DND-41 (cell line): ENCODE data around the gene ARHGAP26.
A peak's percentile ranks its signal among the peaks of the same experiment; 100 is the strongest.

ENCODE experiments used
- EZH2 ChIP-seq: IDR thresholded peaks from 3 replicates; pipeline ENCODE4 v1.6.1; 2012; ENCODE audit warnings: borderline replicate concordance, low read depth, mild to moderate bottlenecking, moderate library complexity, low read length, inconsistent platforms; ENCODE audit not compliant: severe bottlenecking
- TF ChIP-seq, protein P1 (sequence below): IDR thresholded peaks from 2 replicates; pipeline ENCODE4 v1.5.1; 2012; ENCODE audit warnings: borderline replicate concordance, low read length, moderate library complexity, mild to moderate bottlenecking; ENCODE audit not compliant: poor library complexity, severe bottlenecking; ENCODE audit errors: extremely low read depth

GRCh38 chr5:143016777-143017516 is 246.8 kb downstream of the ARHGAP26 start:
- TF ChIP-seq, protein P1, sequence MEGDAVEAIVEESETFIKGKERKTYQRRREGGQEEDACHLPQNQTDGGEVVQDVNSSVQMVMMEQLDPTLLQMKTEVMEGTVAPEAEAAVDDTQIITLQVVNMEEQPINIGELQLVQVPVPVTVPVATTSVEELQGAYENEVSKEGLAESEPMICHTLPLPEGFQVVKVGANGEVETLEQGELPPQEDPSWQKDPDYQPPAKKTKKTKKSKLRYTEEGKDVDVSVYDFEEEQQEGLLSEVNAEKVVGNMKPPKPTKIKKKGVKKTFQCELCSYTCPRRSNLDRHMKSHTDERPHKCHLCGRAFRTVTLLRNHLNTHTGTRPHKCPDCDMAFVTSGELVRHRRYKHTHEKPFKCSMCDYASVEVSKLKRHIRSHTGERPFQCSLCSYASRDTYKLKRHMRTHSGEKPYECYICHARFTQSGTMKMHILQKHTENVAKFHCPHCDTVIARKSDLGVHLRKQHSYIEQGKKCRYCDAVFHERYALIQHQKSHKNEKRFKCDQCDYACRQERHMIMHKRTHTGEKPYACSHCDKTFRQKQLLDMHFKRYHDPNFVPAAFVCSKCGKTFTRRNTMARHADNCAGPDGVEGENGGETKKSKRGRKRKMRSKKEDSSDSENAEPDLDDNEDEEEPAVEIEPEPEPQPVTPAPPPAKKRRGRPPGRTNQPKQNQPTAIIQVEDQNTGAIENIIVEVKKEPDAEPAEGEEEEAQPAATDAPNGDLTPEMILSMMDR, result peak; percentile 50
- no peak for TF ChIP-seq EZH2
